Testis (tissue), 5 donors: ENCODE results near the gene UGP2. TPM values are rescaled to one million over a fixed set of nuclear protein-coding genes. Genes with fewer than 3 reads are reported as not detected.

Experiments
- DNase-seq: peaks from one replicate; pipeline ENCODE4 v3.0.0-alpha.2; 2019
- H3K27ac ChIP-seq, 2 donors: fragments of 200-600 bp; sonication (generic); one replicate each; pipeline ENCODE4 v1.5.1; 2019
- H3K27me3 ChIP-seq: fragments of 200-600 bp; sonication (generic); one replicate; pipeline ENCODE4 v1.5.1; 2019
- H3K36me3 ChIP-seq: fragments of 200-600 bp; sonication (generic); one replicate; pipeline ENCODE4 v1.5.1; 2017; ENCODE audit warnings: low read depth; ENCODE audit errors: missing control alignments
- H3K4me1 ChIP-seq: fragments of 200-600 bp; sonication (generic); one replicate; pipeline ENCODE4 v1.5.1; 2019
- H3K4me3 ChIP-seq, 2 donors: fragments of 200-600 bp; sonication (generic); one replicate each; pipeline ENCODE4 v1.5.1; 2017 to 2019
- H3K9me3 ChIP-seq: fragments of 200-600 bp; sonication (generic); one replicate; pipeline ENCODE4 v1.5.1; 2017
- POLR2A ChIP-seq: fragments of 450-650 bp; IDR thresholded peaks from one replicate; pipeline ENCODE4 v1.6.1; 2017; ENCODE audit warnings: antibody characterized with exemption, mild to moderate bottlenecking, moderate library complexity
- WGBS, 2 donors: methylation state at CpG; one replicate each; pipeline ENCODE4 v1.1.5; 2018; 5-methylcytosine and 5-hydroxymethylcytosine counted together
- intact Hi-C: fragments of 100-400 bp; cut with DNase I; formaldehyde crosslinking; loops from one replicate; pipeline ENCODE4 v1.15.1; 2023; ENCODE audit warnings: low total_unique reads
- long read RNA-seq, 2 donors: transcript quantifications; one replicate each; lab custom pipeline, GENCODE V29; 2026
- polyA plus RNA-seq: library from polyadenylated mRNA; stranded (reverse); fragments of 350-450 nt; fragmentation: Illumina TruSeq; extraction: RNeasy Lipid Tissue Mini Kit (QIAGEN cat#74804); gene quantifications from one replicate; pipeline ENCODE4 v1.2.3, GENCODE V29; 2014; ENCODE audit warnings: low read depth, low replicate concordance; ENCODE audit not compliant: insufficient read depth
- total RNA-seq, 2 donors: library from RNA; depleted of rRNA; stranded (reverse); fragments of >200 nt; gene quantifications; one replicate each; pipeline ENCODE4 v1.2.3, GENCODE V29; 2016
- TF ChIP-seq, protein P1 (sequence below), 3 experiments: fragments of 450-650 bp in 2 of 3; fragments of 200-600 bp in 1 of 3; sonication (generic) in 1 of 3; IDR thresholded peaks; one replicate each; pipeline ENCODE4 v1.5.1; 2016 to 2019; ENCODE audit warnings: antibody characterized with exemption in 3 of 3, mild to moderate bottlenecking in 2 of 3, moderate library complexity in 1 of 3

The UGP2 gene
- total RNA-seq (10 to 100 TPM; 51.7 to 52.9 TPM), polyA plus RNA-seq (70.3 TPM)
- long read RNA-seq, donor 1, transcript UGP2-201 (10 exons, 2,338 nt): minor isoform, 22 of 67 reads
- long read RNA-seq, donor 1, transcript UGP2-202 (10 exons, 2,136 nt): major isoform, 32 of 67 reads
- long read RNA-seq, donor 1, partial matches to known transcripts: 11 of 67 reads
- long read RNA-seq, donor 1, other reads (novel, unspliced or antisense): 0 of 67 reads
- long read RNA-seq, donor 2, transcript UGP2-202 (10 exons, 2,136 nt): major isoform, 19 of 57 reads
- long read RNA-seq, donor 2, transcript UGP2-201 (10 exons, 2,338 nt): minor isoform, 14 of 57 reads
- long read RNA-seq, donor 2, partial matches to known transcripts: 23 of 57 reads
- long read RNA-seq, donor 2, other reads (novel, unspliced or antisense): 0 of 57 reads

GRCh38 chr2:63841254-63842022, at the start of gene UGP2:
Gene UGP2 (plus strand): TSS chr2:63841896. CDS start chr2:63842186, 290 bp downstream.
- intact Hi-C loops: no loop called here

GRCh38 chr2:63792530-63792929, 49.2 kb upstream of the UGP2 start:
- no peaks in the 10 kb centered on the region for H3K36me3 ChIP-seq
- intact Hi-C loops: no loop called here
- no peaks in the 10 kb centered on the region for H3K9me3 ChIP-seq
- 100% methylated on average over 1 of the region's 1 CpG for WGBS, 2 donors
- TF ChIP-seq, protein P1, sequence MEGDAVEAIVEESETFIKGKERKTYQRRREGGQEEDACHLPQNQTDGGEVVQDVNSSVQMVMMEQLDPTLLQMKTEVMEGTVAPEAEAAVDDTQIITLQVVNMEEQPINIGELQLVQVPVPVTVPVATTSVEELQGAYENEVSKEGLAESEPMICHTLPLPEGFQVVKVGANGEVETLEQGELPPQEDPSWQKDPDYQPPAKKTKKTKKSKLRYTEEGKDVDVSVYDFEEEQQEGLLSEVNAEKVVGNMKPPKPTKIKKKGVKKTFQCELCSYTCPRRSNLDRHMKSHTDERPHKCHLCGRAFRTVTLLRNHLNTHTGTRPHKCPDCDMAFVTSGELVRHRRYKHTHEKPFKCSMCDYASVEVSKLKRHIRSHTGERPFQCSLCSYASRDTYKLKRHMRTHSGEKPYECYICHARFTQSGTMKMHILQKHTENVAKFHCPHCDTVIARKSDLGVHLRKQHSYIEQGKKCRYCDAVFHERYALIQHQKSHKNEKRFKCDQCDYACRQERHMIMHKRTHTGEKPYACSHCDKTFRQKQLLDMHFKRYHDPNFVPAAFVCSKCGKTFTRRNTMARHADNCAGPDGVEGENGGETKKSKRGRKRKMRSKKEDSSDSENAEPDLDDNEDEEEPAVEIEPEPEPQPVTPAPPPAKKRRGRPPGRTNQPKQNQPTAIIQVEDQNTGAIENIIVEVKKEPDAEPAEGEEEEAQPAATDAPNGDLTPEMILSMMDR (IDR thresholded peaks at IDR 0.05): no peak
- no peak for TF ChIP-seq POLR2A
- H3K27ac ChIP-seq: no peak overlapping the region
- H3K4me3 ChIP-seq: no peak overlapping the region
- no peaks in the 10 kb centered on the region for H3K27me3 ChIP-seq
- H3K4me1 ChIP-seq: no peaks in the 10 kb centered on the region
- no peak for DNase-seq

More at GRCh38 chr2:63841254-63842022, at the start of gene UGP2:
- Histone ChIP-seq H3K4me1 (peaks cover 17% of the 10 kb centered on the region), H3K4me3 (peak within 1 kb of the TSS; percentile 85 to 93), H3K27me3 (no peaks in the 10 kb centered on the region), H3K36me3 (no peaks in the 10 kb centered on the region), H3K27ac (peak within 1 kb of the TSS; percentile 86 to 99), H3K9me3 (no peaks in the 10 kb centered on the region)
- 0% methylated on average over 30 to 53 of the region's 59 CpGs for WGBS, 2 donors
- DNase-seq: peak; percentile 94
- TF ChIP-seq, protein P1 (IDR thresholded peaks at IDR 0.05): no peak
- TF ChIP-seq POLR2A: no peak

DNA sequence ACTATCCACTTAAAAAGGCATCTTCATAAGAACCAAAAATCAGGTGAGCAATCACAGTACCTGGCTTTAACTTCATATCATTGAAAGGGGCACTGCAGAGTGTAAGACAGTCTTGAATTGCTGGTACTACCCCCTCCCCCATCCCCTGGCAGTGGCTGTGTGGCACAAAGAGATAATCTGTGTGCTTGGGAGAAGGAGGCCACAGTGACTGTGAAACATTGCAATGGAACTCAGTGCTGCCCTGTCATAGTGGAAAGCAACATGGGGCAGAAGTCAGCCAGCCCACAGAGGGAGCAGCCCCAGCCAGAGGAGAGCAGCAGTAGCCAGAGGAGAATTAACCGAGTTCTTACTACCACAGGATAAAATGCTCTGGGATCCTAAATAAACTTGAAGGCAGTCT, 45.3 kb upstream of the UGP2 start:
- no peak for DNase-seq
- 94 to 100% methylated on average over 1 of the region's 1 CpG for WGBS, 2 donors
- no peaks in the 10 kb centered on the region for H3K9me3 ChIP-seq
- intact Hi-C loops: no loop called here
- H3K27me3 ChIP-seq: no peaks in the 10 kb centered on the region
- H3K36me3 ChIP-seq: no peaks in the 10 kb centered on the region
- H3K4me1 ChIP-seq: peaks cover 7% of the 10 kb centered on the region
- TF ChIP-seq, protein P1 (IDR thresholded peaks at IDR 0.05): no peak
- TF ChIP-seq POLR2A: no peak
- no peak overlapping the region for H3K4me3 ChIP-seq
- no peak overlapping the region for H3K27ac ChIP-seq

DNA sequence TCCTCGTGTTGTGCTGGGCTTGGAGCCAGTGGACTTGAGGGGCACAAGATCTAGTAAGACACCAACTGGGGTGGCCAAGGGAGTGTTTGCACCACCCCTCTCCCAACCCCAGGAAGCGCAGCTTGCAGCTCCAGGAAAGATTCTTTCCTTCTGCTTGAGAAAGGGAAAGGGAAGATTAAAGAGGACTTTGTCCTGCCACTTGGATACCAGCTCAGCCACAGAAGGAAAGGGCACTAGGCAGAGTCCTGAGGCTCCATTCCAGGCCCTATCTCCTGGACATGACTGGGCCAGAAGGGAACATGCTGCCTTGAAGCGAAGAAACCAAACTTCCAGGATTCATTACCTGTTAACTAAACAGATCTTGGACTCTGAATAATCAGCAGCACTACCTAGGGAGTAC, 44.9 kb upstream of the UGP2 start:
- Histone ChIP-seq H3K4me3 (no peak overlapping the region), H3K4me1 (peaks cover 7% of the 10 kb centered on the region), H3K27ac (no peak overlapping the region), H3K9me3 (no peaks in the 10 kb centered on the region), H3K27me3 (no peaks in the 10 kb centered on the region), H3K36me3 (no peaks in the 10 kb centered on the region)
- no peak for TF ChIP-seq POLR2A
- TF ChIP-seq, protein P1 (IDR thresholded peaks at IDR 0.05): no peak
- no peak for DNase-seq
- WGBS, 2 donors: 94 to 100% methylated on average over 3 of the region's 3 CpGs
- intact Hi-C loops: no loop called here
